ENCODE results near the gene LRRC55. TPM values are rescaled to one million over a fixed set of nuclear protein-coding genes. Genes with fewer than 3 reads are reported as not detected.
"Not testable (repeated sequence)": the region's sequence is repeated elsewhere in the genome, so short reads cannot be mapped to it uniquely, and the experiment has no call there.

Gene LRRC55
- total RNA-seq, 1 donor from 2014 or later, result under 0.01 TPM

- DNase-seq (ENCODE audit: low read depth in 2 of 2), result no peak
Observed at GRCh38 chr11:57160665-57161064, 21.1 kb upstream of the LRRC55 start.

GRCh38 chr11:57161351-57161750 lies 20.4 kb upstream of the LRRC55 start:
- DNase-seq (ENCODE audit: low read depth in 2 of 2), result no peak

- peak in 1 of 2 donors; percentile 74 for DNase-seq (ENCODE audit: low read depth in 2 of 2)
Observed at GRCh38 chr11:57162179-57162898, 19.4 kb upstream of the LRRC55 start.

- DNase-seq (ENCODE audit: low read depth in 2 of 2), result no peak
Observed at GRCh38 chr11:57163160-57163868, 18.4 kb upstream of the LRRC55 start.

GRCh38 chr11:57164317-57164716 lies 17.4 kb upstream of the LRRC55 start:
- peak in 1 of 2 donors; percentile 89 for DNase-seq (ENCODE audit: low read depth in 2 of 2)

GRCh38 chr11:57167125-57167846 lies 14.5 kb upstream of the LRRC55 start:
- no peak for DNase-seq (ENCODE audit: low read depth in 2 of 2)

- not testable (repeated sequence) for DNase-seq (ENCODE audit: low read depth in 2 of 2)
Observed at GRCh38 chr11:57169732-57170313, 11.9 kb upstream of the LRRC55 start.

- DNase-seq (ENCODE audit: low read depth in 2 of 2), result no peak
Observed at GRCh38 chr11:57172031-57172430, 9.7 kb upstream of the LRRC55 start.

- DNase-seq (ENCODE audit: low read depth in 2 of 2), result no peak
Observed at GRCh38 chr11:57174656-57175055, 7.1 kb upstream of the LRRC55 start.

- DNase-seq (ENCODE audit: low read depth in 2 of 2), result no peak
Observed at GRCh38 chr11:57175478-57175877, 6.3 kb upstream of the LRRC55 start.

- DNase-seq (ENCODE audit: low read depth in 2 of 2), result no peak
Observed at GRCh38 chr11:57178334-57178733, 3.4 kb upstream of the LRRC55 start.

GRCh38 chr11:57179681-57180080 lies 2.1 kb upstream of the LRRC55 start:
- DNase-seq (ENCODE audit: low read depth in 2 of 2), result no peak

GRCh38 chr11:57180081-57180561 lies 1.6 kb upstream of the LRRC55 start:
- no peak for DNase-seq (ENCODE audit: low read depth in 2 of 2)

GRCh38 chr11:57180964-57181363 lies 789 bp upstream of the LRRC55 start:
- DNase-seq (ENCODE audit: low read depth in 2 of 2), result no peak

- DNase-seq (ENCODE audit: low read depth in 2 of 2), result no peak
Observed at GRCh38 chr11:57182896-57183295, 1.1 kb downstream of the LRRC55 start.

- no peak for DNase-seq (ENCODE audit: low read depth in 2 of 2)
Observed at GRCh38 chr11:57190548-57190947, 8.8 kb downstream of the LRRC55 start.

- peak in 1 of 2 donors; percentile 25 for DNase-seq (ENCODE audit: low read depth in 2 of 2)
Observed at GRCh38 chr11:57191311-57192219, 9.8 kb downstream of the LRRC55 start.

GRCh38 chr11:57192316-57192715 lies 10.6 kb downstream of the LRRC55 start:
- no peak for DNase-seq (ENCODE audit: low read depth in 2 of 2)

- peak in 1 of 2 donors; percentile 54 for DNase-seq (ENCODE audit: low read depth in 2 of 2)
Observed at GRCh38 chr11:57196596-57196995, 14.8 kb downstream of the LRRC55 start.

- DNase-seq (ENCODE audit: low read depth in 2 of 2), result no peak
Observed at GRCh38 chr11:57197762-57198161, 16.0 kb downstream of the LRRC55 start.

- no peak for DNase-seq (ENCODE audit: low read depth in 2 of 2)
Observed at GRCh38 chr11:57199330-57199729, 17.6 kb downstream of the LRRC55 start.
